HG03520 (cell line): ENCODE data around the gene NCK2.

Experiments used
- ATAC-seq: cut with Tn5 transposase; IDR thresholded peaks from one replicate; pipeline ENCODE4 v1.9.1; 2021; ENCODE audit warnings: mild to moderate bottlenecking, moderate library complexity; ENCODE audit not compliant: unreplicated experiment

Gene NCK2

DNA sequence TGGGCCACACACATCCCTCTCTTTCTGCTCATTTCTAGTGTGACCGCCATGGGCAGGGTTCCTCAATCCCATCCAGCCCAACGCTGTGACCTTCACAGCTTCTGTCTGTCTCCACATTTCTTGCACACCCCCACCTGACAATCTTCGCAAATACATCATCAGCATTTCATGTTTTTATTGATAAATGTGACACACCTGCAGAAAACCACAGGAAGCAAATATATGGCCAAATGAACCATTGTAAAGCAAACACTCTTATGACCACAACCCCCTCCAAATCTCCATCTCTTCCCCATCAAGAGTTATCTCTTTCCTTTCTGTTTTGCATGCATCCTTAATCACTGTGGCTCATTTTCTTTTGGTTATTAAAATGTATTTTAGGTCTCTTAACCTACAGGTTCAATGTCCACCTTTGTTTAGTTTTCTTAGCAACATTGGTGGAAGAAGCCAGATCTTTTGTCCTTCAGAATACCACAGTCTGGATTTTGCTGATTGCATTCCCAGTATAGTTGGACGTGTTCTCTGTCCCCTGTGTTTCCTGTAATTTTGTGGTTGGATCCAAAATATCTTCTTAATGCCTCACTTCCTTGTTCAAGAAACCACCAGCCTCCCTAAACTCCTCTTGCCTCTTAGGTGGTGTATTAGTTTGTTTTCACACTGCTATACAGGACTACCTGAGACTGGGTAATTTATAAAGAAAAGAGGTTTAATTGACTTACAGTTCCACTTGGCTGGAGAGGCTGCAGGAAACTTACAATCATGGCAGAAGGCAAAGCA is 9.8 kb upstream of the NCK2 start:
- no peak for ATAC-seq

DNA sequence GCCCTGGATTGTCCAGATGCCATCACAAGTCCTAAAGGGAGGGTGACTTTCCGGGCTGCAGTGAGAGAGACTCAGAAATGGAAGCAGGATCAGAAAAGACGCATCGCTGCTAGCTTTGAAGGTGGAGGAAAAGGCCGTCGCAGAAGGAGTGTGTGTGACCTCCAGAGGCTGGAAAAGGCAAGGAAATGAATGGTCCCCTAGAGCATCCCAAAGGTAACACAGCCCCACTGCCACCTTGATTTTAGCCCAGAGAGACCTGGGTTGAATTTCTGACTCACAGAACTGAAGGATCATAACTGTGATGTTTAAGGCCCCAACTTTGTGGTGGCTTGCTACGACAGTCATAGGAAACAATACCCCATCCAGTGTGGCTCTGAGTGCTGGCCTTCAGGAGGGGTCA is 8.6 kb upstream of the NCK2 start:
- ATAC-seq: no peak

DNA sequence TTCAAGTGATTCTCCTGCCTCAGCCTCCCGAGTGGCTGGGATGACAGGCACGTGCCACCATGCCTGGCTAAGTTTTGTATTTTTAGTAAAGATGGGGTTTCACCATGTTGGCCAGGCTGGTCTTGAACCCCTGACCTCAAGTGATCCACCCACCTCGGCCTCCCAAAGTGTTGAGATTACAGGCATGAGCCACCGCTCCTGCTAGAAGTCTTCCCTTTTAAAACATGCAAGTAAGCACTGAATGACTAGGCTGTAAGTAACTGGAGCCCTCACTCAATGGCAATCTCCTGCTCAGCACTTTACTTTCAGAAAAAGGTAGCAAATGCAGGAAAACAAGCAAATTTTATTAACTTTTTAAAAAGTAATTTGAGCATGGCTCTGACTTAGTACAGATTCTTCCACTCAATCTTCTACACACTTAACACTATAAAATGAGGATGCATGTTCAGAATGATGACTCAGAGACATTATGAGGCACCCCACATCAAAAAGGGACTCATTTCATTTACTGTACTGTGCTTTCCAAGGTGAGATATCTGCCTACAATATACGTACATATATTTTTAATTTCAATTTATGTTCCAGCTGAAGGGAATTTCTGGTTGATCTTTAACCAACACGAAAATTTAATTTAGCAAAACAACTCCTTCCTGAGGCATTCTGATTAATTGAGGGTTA is 6.6 kb upstream of the NCK2 start:
- no peak for ATAC-seq

DNA sequence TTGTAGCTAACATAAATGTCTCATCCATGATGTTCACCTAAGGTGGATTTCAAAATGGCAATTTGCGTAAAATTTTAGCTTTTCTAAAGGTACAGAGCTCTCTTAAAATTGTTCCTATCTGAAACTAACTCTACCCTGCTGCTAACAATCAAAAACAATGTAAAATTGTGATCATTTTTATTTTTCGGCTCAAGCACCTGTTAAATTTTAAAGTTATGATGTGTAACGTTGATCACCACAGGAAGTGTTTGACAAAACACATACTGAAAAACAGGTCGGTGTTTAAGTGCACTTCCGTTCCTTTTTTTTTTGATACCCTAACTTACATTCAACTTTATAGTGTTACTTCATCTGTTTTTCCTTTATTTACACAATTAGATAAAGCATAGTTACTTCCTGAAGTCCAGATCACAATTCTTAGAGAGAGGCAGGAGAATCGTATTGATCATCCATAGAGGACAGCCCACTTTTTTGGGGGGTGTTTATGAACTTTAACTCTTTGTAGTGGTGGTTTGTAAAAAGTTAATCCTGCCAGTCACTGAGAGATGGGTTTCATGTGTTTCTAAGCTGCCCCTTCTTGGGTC is 6.0 kb upstream of the NCK2 start:
- no peak for ATAC-seq

DNA sequence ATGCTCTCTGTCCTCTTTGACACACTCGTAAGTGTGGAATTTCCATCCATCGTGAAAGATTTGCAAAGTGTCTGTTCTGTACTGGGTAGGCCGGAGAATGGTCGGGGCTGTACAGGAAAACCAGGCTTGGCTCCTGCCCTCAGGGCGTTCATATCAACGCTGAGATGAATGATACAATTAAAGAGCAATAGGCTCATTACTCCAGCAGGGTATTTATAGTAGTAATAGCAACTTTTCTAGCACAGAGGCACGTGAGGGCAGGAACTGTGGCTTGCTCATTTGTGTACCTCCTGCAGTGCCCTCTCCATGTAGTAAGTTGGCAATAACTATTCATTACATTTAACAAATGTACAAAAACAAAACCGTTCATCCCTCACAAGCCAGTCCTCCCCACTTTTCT is 5.3 kb upstream of the NCK2 start:
- no peak for ATAC-seq

DNA sequence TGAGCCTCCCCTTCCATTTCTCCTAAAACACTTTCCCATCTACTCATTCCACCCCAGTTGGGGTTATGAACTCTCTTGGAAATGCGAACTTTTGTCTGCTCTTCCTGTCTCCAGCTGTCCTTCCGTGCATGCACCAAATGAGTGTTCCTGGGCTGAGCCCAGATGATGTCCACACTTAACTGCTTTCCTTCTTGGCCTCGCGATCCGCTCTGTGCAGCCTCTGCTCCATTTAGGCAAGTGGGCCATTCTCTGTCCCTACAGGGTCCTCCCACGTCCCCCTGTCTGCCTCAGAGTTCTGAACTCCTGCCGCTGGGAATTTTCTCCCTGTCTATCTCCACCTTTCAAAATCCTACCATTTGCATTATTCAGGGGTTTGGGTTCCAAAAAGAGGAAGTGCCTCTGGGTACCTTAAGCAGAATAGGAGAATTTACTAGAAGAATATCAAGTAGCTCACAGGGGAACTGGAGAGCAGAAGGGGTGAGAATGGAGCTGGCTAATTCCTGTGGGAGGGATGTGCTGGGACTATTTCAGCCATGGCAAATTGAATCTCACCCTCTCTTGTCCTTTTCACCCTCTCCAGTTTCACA is 4.7 kb upstream of the NCK2 start:
- ATAC-seq: no peak

DNA sequence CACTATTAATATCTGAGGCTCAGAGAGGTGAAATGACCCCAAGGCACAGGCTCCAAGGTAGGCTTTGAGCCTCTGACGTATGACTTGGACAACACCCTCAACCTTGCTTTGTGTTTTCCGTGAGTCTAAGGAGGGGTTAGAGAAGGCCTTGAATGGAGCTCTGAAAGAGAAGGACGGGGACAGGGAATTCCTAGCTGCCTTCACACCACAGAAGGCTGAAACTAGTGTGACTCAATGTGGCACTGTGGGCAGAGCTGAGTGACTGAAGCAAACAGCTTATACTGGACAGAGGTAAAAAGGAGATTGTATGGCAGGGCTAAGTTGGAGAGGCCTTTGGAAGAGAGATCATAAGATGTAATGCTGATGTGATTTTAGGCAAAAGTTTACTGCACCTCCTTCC is 3.5 kb upstream of the NCK2 start:
- ATAC-seq: no peak

DNA sequence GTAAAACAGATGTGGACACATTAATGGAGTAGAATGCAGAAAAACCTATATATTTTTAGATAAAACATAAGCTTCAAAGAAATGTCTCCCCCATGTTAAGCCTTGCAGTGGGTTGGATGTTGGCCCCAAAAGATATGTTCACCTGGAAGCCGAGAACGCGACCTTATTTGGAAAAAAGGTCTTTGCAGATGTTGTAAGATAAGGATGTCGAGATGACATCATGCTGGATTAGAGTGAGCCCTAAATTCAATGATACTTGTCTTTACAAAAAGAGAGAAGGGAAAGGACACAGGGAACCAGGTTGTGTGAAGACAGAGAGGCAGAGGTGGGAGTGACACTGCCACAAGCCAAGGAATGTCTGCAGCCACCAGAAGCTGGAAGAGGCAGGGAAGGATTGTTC is 3.1 kb upstream of the NCK2 start:
- ATAC-seq: no peak

DNA sequence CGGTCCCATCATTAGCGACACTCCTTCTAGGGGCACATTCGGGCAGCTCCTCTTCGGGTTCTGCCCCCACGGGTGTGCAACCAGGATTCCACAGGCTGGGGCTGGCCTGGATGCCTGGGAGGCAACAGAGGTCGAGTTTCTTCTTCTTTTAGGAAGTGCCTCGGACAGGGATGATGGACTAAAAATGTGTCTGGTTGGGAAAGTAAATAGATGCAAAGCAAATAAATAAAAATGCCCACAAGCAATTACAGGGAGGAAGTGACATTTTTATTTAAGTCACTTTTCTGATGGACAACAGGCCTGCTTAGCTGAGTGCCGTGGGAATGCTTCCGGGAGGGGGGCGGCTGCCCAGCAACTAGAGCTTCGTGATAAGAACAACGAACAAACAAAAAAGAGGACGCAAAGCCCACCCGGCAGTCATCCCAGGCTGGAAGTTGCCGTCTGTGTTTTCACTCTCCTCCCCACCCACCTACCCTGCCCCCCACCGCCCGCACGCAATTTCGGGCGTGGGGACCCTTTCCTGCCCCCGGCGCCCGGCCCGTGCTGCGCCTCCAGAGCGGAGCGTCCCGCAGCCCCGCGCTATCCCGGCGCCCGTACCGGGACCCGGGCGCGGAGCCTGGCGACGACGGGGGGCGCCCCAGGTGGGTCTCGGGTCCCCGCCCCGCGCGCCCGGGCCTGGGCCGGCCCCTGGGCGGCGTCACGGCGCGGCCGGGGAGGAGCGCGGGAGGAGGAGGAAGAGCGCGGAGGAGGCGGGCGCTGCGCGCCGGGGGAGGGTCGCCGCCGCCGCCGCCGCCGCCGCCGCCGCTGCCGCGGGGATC is 412 bp upstream of the NCK2 start:
- peak; percentile 60 for ATAC-seq

DNA sequence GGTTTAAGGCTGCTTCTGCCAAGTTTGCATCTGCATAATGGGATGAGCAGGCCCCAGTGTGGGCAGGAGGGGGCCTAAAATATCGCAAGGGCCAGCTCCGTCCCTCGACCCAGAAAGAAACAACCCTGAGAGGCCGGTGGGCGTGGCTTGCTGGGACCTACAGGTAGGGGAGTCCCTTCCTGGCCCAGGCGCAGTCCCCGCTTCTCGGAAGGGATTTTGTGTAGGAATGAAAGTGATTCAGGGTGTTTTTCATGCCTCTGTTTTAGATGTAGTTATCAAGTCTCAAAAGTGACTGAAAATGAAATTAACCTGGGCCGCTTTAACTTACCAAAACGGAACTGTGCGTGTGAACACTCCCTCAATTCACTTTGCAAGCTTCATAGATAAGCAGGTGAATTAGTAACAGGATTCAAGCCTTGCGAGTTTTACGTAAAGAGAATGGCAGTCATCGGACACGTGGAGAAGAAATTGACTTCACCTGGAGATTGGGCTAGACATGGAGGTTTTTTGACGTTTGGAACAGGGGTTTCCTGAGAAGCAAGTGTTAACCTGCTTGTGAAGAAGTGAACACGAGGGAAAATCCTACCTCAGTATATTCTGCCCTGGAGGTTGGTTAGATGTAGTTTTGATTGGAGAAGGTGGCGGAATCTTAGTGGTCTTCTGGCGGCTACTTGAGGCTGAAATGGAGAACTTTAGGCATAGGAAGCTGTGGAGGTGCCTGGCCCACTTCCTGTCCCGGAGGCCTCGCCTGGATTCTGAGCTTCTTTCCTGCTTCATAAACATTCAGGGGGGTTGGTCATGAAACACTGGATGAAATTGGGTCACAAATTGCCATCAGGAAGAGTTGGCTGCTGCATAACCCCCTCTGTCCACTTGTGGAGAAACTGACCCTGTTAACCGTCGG is 1.7 kb downstream of the NCK2 start:
- peak; percentile 51 for ATAC-seq

DNA sequence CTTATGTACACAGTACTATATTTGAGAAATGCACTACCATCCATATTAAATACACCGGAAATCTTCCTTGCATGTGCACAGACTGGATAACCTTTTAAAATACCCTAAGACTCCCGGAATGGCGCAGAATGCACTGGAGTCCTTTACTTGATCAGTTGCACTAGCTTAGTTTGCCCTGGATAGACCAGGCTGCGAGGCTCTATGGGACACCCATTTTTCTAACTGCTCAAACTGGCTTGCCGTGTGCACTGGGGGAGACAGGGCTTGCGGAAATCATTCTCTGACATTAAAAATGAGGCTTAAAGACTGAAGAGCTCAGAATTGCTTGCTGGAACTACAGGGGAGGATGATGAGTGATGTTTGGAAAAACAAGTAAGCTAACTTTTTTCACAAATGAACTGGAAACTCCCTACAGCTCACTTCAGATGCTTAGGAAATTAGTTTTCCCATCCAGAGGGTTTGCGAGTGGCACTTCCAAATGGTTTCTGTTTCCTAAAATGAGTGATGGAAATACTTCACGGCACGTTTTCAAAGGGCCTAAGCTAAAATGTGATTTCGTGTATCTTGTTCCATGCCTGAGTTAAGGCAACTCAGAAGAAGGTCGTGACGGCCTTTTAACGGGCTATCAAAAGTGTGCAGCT is 2.7 kb downstream of the NCK2 start:
- no peak for ATAC-seq

DNA sequence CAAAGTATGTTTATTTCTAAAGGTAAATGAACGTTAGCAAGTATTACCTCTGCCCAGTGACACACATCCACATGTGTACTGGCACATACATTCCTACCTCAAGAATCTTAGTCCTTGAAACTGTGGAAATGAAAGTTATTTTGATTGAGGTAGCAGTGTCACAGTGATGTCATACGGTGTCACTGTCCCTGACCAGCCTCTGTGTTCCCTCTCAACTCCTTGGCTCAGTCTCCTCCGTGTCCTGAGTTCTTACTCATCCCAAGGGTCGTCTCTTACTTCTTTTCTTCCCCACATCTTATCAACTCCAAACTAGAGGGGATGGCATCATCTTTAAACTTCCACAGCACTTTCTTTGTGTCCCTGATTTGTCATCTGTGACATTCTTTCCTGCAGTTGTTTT is 3.3 kb downstream of the NCK2 start:
- no peak for ATAC-seq

DNA sequence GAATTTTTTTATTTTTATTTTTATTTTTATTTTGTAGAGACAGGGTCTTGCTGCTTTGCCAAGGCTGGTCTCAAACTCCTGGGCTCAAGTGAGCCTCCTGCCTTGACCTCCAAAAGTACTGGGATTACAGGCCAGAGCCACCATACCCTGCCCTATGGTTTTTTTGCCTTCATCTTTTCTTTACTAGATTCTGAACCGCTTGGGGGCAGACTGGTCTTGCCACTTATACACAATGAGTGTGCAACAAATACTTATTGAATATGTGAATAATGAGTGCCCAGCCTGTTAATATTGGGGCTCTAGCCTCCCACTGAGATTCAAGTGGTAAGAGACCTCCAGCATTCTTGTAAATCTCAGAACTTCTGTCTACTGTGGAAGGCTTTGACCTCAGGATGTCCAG is 3.9 kb downstream of the NCK2 start:
- no peak for ATAC-seq

DNA sequence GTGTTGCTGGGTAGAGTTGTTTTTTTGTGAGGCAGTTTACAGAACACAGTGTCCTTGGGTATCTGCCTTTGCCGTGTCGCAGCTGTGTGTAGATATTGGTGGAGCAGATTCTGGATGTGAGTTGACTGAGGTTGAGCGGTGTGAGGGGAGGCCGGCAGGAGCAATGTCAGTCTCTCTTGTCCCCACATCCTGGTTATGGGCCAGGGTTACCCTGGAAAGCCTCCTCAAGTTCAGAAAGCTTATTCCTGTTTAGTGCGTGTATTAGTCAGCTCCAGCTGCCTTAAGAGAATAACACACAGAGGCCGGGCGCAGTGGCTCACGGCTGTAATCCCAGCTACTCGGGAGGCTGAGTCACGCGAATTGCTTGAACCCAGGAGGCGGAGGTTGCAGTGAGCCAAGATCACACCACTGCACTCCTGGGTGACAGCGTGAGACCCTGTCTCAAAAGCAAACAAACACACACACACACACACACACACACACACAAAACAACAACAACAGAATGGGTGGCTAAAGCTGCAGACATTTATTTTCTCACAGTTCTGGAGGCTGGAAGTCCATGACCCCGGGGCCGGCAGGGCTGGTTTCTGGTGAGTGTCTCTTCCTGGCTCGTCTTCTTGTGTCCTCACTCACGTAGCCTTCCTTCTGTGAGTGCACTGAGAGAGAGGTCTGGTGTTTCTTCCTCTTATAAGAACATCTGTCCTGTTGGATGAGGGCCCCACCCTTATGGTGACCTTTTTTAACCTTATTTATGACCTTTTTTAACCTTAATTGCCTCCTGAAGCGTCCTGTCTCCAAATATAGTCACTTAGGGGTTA is 5.1 kb downstream of the NCK2 start:
- no peak for ATAC-seq

DNA sequence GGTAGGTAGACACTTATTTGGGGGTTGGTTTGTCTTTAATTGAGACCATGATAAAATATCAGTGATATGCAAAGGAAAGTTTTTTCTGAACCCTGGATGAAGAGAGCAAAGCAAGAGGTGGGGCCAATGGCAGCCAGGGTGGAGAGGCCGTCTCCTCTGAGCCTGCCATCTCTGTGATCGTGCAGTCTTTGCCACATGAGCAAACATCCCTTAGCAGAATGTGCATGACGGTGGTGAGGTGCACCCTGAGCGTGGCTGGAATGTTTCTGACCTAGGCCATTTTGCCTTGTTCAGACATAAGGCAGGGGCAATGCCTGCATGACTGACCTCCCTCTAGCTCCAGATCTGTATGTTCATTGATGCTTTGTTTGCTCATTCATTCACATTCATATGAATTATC is 6.0 kb downstream of the NCK2 start:
- ATAC-seq: no peak

DNA sequence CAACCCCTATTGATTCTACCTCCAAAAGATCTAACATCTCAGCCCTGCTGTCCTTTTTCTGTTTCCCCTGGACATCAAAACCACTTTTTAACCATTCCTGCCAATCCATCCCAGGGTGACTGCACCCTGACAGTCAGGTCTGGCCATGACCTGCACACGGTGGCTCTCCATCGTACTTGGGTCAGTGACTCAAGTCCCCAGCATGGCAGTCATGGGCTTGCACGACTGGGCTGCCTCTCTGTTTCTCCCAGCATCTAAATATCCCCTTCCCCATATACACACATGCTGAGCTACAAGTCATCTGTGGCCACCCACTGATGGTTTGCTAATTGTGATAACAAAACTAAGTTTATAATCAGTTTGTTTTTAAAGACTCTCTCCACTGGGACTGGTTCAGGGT is 6.6 kb downstream of the NCK2 start:
- no peak for ATAC-seq

DNA sequence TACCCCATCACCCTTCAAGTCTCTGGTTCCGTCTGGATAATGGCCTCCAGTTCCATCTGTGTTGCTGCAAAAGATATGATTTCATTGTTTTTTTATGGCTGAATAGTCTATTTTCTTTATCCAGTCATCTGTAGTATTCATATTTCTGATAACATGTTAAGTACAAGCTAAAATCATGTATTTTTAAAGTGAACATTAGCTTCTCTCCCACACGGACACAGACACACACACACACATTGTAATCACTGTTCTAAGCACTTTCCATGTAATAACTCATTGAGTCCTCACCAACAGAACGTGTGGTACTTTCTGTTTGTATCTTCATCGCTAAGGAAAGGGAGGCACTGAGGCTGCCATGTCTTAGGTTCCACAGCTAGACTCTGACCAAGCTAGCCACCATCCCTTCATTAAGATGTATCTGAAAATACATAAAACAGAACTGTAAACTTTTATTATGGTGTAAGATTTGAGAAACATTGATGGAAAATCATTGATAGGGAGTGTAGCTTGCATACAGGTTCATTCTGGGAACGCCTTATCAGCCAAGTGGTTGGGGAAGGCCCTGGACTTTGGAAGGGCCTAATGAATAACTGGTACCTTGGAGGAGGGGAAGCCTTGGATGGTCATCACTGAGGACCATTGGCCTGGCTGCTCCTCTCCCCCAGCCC is 8.1 kb downstream of the NCK2 start:
- ATAC-seq: no peak

DNA sequence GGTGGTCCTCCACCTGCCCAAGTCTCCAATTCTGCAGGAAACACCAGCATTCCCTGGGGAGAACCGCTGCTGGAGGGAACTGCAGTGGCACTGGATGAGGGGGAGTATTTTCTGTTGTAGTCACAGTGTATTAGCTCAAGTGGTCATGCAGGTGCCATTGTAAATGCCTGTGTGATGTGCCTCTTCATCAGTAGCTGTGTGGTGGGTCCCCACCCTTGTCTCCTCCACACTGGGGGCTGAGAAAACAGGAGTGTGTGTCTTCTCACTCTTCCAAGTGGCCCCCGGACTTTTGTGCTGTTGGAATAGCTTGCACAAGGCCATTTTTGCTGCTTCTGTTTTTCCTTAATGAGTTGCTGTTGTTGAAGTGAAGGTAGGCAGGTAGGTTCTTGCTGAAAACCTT is 8.7 kb downstream of the NCK2 start:
- ATAC-seq: no peak
